Keratinocyte (primary cell): ENCODE results near the gene KCNIP2. TPM values are rescaled to one million over a fixed set of nuclear protein-coding genes. Genes with fewer than 3 reads are reported as not detected.

Experiments
- DNase-seq: peaks from one replicate; pipeline ENCODE4 v3.0.0-alpha.2; 2011; ENCODE audit warnings: low read depth, missing footprints, low spot score
- FAIRE-seq: peaks from 2 replicates; lab custom pipeline; 2011; peaks lifted over from hg19 to GRCh38; lab: Jason Lieb, UNC
- H2AFZ ChIP-seq: 2 replicates; pipeline ENCODE4 v1.6.0; 2012; ENCODE audit warnings: low read length, control low read depth, inconsistent platforms; ENCODE audit not compliant: control insufficient read depth
- H3K27ac ChIP-seq: 2 replicates; pipeline ENCODE4 v1.5.1; 2011; ENCODE audit warnings: low read length; ENCODE audit not compliant: control insufficient read depth, insufficient read depth
- H3K27me3 ChIP-seq: 3 replicates; pipeline ENCODE4 v1.6.0; 2011; ENCODE audit warnings: low read length; ENCODE audit not compliant: control insufficient read depth, insufficient read depth; ENCODE audit errors: extremely low read depth
- H3K36me3 ChIP-seq, 2 experiments: 2 replicates in 1 of 2; 3 replicates in 1 of 2; pipeline ENCODE4 v1.5.1; 2011; ENCODE audit warnings: low read length in 2 of 2, mild to moderate bottlenecking in 1 of 2; ENCODE audit not compliant: control insufficient read depth in 2 of 2, insufficient read depth in 2 of 2; ENCODE audit errors: extremely low read depth in 1 of 2
- H3K4me1 ChIP-seq: 3 replicates; pipeline ENCODE4 v1.5.1; 2011; ENCODE audit warnings: low read length; ENCODE audit not compliant: control insufficient read depth, insufficient read depth; ENCODE audit errors: extremely low read depth
- H3K4me2 ChIP-seq: 3 replicates; pipeline ENCODE4 v1.6.0; 2011; ENCODE audit warnings: low read depth, low read length; ENCODE audit not compliant: control insufficient read depth, insufficient read depth; ENCODE audit errors: extremely low read depth
- H3K4me3 ChIP-seq, 3 experiments: fragments of 200-600 bp in 1 of 3; sonication (generic) in 1 of 3; 2 replicates in 2 of 3; 3 replicates in 1 of 3; pipeline ENCODE4 v1.5.1; 2011 to 2016; ENCODE audit warnings: low read length in 3 of 3, mild to moderate bottlenecking in 3 of 3, control low read depth in 2 of 3, inconsistent platforms in 1 of 3, low read depth in 1 of 3, mixed read lengths in 1 of 3, mixed run types in 1 of 3, moderate library complexity in 1 of 3; ENCODE audit not compliant: control insufficient read depth in 2 of 3, insufficient read depth in 2 of 3; ENCODE audit errors: extremely low read depth in 1 of 3
- H3K79me2 ChIP-seq: 2 replicates; pipeline ENCODE4 v1.6.0; 2012; ENCODE audit warnings: low read length; ENCODE audit not compliant: control insufficient read depth, insufficient read depth
- H3K9ac ChIP-seq: 3 replicates; pipeline ENCODE4 v1.6.0; 2011; ENCODE audit warnings: low read length; ENCODE audit not compliant: control insufficient read depth, insufficient read depth; ENCODE audit errors: extremely low read depth
- H3K9me1 ChIP-seq: 3 replicates; pipeline ENCODE4 v1.6.0; 2011; ENCODE audit warnings: low read length; ENCODE audit not compliant: control insufficient read depth, insufficient read depth; ENCODE audit errors: extremely low read depth
- H3K9me3 ChIP-seq: 2 replicates; pipeline ENCODE4 v1.5.1; 2012; ENCODE audit warnings: low read depth, low read length; ENCODE audit not compliant: control insufficient read depth
- H4K20me1 ChIP-seq: 3 replicates; pipeline ENCODE4 v1.6.0; 2011; ENCODE audit warnings: low read length; ENCODE audit not compliant: control insufficient read depth, insufficient read depth; ENCODE audit errors: extremely low read depth
- EZH2 ChIP-seq: IDR thresholded peaks from one replicate; pipeline ENCODE4 v1.6.1; 2012; ENCODE audit warnings: inconsistent platforms, mild to moderate bottlenecking, low read length, moderate library complexity
- dilution Hi-C: fragments of 300-500 bp; cut with MboI; formaldehyde crosslinking; loops from one replicate; pipeline ENCODE4 v1.7.0; 2020; ENCODE audit warnings: low sequenced_read_pairs; ENCODE audit not compliant: extremely low pct_ligation_motif_present
- polyA plus RNA-seq, 5 experiments: library from polyadenylated mRNA; depleted of rRNA in 3 of 5; stranded (reverse) in 3 of 5; stranded (forward) in 1 of 5; unstranded in 1 of 5; fragments of >200 nt; gene quantifications; 1 replicate in 1 of 5; 2 replicates in 3 of 5; 3 replicates in 1 of 5; pipeline versions ENCODE4 v1.2.1 to v1.2.3, GENCODE V29; 2011 to 2012; ENCODE audit warnings: missing spikeins in 2 of 5, low read depth in 1 of 5, low replicate concordance in 1 of 5
- TF ChIP-seq, protein P1 (sequence below), 3 experiments: IDR thresholded peaks in 1 of 3; conservative IDR thresholded peaks in 1 of 3; optimal IDR thresholded peaks in 1 of 3; 2 replicates in 2 of 3; 3 replicates in 1 of 3; pipeline versions ENCODE3 to v1.5.1; 2011; ENCODE audit warnings: low read length in 3 of 3, mild to moderate bottlenecking in 3 of 3, moderate library complexity in 2 of 3, control low read depth in 1 of 3, inconsistent platforms in 1 of 3; ENCODE audit not compliant: insufficient read depth in 2 of 3; ENCODE audit errors: extremely low read depth in 1 of 3

KCNIP2 gene
- polyA plus RNA-seq, 1 donor (not counting 4 experiments of a cell fraction or from before 2014, with no cell fraction given) = 0.41 TPM

DNA sequence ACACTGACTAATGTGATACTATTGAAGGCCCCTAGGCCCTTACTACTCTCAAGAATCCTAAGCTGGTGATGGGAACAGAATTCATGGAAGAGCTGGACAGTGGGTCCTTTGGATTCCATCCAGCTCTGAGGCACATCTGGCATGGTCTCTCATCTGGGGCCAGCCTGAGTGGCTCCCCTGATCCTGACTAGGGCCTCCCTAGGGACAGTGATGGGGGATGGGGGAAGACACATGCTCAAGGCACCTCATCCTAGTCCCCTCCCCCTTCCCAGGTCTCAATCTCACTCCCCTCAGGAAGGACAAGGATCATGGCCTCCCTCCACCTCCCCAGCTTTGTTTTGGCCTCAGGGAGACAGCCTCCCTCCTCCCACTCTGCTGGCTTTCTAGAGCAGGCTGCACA lies 1.8 kb downstream of the KCNIP2 start:
- no peaks in the 10 kb centered on the region for H3K27me3 ChIP-seq
- H3K4me3 ChIP-seq = no peak overlapping the region
- H3K9me1 ChIP-seq = peaks cover 4% of the 10 kb centered on the region
- no peaks in the 10 kb centered on the region for H3K79me2 ChIP-seq
- no peak overlapping the region for H3K27ac ChIP-seq
- FAIRE-seq = no peak
- TF ChIP-seq, protein P1, sequence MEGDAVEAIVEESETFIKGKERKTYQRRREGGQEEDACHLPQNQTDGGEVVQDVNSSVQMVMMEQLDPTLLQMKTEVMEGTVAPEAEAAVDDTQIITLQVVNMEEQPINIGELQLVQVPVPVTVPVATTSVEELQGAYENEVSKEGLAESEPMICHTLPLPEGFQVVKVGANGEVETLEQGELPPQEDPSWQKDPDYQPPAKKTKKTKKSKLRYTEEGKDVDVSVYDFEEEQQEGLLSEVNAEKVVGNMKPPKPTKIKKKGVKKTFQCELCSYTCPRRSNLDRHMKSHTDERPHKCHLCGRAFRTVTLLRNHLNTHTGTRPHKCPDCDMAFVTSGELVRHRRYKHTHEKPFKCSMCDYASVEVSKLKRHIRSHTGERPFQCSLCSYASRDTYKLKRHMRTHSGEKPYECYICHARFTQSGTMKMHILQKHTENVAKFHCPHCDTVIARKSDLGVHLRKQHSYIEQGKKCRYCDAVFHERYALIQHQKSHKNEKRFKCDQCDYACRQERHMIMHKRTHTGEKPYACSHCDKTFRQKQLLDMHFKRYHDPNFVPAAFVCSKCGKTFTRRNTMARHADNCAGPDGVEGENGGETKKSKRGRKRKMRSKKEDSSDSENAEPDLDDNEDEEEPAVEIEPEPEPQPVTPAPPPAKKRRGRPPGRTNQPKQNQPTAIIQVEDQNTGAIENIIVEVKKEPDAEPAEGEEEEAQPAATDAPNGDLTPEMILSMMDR (optimal IDR thresholded peaks at IDR 0.05 in 1 of 3, IDR thresholded peaks at IDR 0.05 in 1 of 3, conservative IDR thresholded peaks at IDR 0.05 in 1 of 3; ENCODE audit: extremely low read depth in 1 of 3, insufficient read depth in 2 of 3, low read length in 3 of 3) = no peak
- no peak for TF ChIP-seq EZH2
- no peak for DNase-seq
- H3K4me1 ChIP-seq = peaks cover 16% of the 10 kb centered on the region
- peaks cover 0 to 1% of the 10 kb centered on the region in 2 experiments for H3K36me3 ChIP-seq
- dilution Hi-C loops = no loop called here
- no peak overlapping the region for H3K9ac ChIP-seq
- H3K4me2 ChIP-seq = no peak overlapping the region
- peaks cover 10% of the 10 kb centered on the region for H4K20me1 ChIP-seq
- no peaks in the 10 kb centered on the region for H3K9me3 ChIP-seq
- no peak overlapping the region for H2AFZ ChIP-seq

DNA sequence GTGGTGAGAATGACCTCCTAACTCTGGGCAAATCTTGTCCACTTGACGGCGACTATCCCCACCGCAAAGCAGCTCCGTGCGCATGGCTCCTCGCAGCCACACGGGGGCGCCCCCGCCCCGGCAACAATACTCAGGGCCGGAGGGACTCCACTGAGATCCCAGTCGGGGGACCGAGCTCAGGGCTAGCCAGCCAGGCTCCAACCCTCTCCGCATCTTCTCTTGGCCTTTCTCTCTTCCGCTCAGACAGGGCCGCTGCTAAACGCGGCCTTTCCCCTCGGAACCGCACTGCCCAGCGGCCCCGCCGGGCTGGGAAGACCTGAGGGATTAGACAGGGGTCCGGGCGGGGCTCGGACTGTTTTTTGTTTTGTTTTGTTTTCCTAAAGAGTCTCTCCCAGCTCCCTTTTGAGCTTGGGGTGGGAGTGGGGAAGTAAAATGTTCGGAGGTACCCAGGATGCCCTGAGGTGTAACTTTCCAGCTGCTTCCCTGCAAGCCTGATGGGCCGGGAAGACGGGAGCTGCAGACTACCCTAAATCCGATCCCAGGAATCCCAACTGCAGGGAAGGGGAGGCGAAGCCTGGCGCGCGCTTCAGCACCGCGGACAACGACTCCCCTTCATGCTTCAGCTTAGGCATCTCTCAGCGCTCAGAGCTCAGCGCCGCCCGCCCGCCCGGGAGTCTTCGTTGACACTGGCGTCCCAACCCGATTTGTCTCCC lies 2.7 kb downstream of the KCNIP2 start:
- peaks cover 10% of the 10 kb centered on the region for H4K20me1 ChIP-seq
- FAIRE-seq (peak; percentile 13), DNase-seq (no peak)
- peak overlapping the region in 2 of 3 experiments; percentile 50 to 61 for H3K4me3 ChIP-seq
- peaks cover 16% of the 10 kb centered on the region for H3K4me1 ChIP-seq
- TF ChIP-seq, protein P1 (optimal IDR thresholded peaks at IDR 0.05 in 1 of 3, IDR thresholded peaks at IDR 0.05 in 1 of 3, conservative IDR thresholded peaks at IDR 0.05 in 1 of 3; ENCODE audit: extremely low read depth in 1 of 3, insufficient read depth in 2 of 3, low read length in 3 of 3) = peak; percentile 90 to 99 (median 99)
- TF ChIP-seq EZH2 = no peak
- dilution Hi-C loops = no loop called here
- H3K36me3 ChIP-seq = no peaks in the 10 kb centered on the region
- peak overlapping the region; percentile 70 for H3K4me2 ChIP-seq
- no peak overlapping the region for H3K27ac ChIP-seq
- no peak overlapping the region for H2AFZ ChIP-seq
- H3K79me2 ChIP-seq = no peaks in the 10 kb centered on the region
- H3K9ac ChIP-seq = no peak overlapping the region
- peaks cover 4% of the 10 kb centered on the region for H3K9me1 ChIP-seq
- no peaks in the 10 kb centered on the region for H3K27me3 ChIP-seq
- no peaks in the 10 kb centered on the region for H3K9me3 ChIP-seq
